Stimulated activated CD4-positive, alpha-beta T cell treated with anti-CD3 and anti-CD28 coated beads, Interleukin-1b, Interleukin-23, amount 100 ng/mL, for 24 hours (primary cell): ENCODE measurements around the gene GPR108.
"Not testable (repeated sequence)": the region's sequence is repeated elsewhere in the genome, so short reads cannot be mapped to it uniquely, and the experiment has no call there.

Source experiments
- DNase-seq, 4 experiments: peaks; one replicate each; pipeline ENCODE4 v3.0.0-alpha.2; 2020; ENCODE audit warnings: low read depth in 4 of 4, low spot score in 1 of 4

Gene GPR108

DNA sequence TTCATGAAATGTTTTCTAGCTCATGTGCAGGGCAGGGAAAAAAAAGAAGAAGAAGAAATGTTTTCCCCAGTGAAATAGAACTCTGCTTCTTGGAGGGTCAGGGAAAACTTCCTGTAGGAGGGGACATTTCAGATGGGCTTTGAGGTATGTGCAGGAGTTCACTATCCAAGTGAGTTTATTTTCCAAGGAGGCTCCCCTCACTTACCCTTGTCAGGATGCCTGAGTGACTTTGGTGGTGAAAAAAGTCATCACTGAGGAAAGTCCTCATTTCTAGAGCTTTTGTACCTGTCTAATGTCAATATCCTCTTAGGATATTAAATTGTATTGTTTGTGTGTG is 16.3 kb downstream of the GPR108 start:
- DNase-seq = no peak

DNA sequence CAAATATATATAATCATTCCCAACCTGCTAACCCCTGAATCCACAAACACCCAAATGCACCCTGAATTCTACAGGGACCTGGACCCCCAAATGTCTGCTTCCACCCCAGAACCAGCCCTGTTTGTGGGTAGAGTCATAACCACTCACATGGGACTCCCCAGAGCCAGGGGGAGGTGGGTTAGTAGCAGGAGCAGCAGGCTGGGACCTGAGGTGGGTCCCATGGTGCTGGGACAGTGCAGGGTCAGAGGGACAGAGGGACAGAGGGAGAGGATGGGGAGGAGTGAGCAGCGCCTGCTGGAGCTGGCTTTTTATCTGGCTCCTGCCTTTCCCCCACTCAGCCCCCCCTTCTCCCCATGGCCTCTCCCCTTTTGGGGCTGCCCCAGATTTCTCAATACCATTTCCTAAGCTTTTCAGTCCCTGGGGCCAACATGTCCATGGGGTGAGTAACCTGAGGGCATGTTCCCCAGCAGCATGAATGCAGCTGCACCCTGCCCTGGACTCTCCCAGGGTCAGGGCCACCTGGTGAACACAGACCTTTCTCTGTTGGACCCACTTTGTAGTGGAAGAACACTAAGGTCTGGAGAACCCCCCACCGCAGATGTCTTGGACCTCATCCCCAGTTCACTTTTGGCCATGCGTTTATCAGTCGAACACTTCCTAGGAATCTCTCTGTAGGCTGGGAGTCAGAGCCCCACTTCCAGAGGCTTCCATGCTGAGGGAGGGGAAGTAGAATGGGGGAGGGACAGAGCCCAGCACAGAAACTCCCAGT is 16.8 kb downstream of the GPR108 start, which contains the start of gene C3:
C3 (minus strand) TSS at position 282 of the 769 bp plus-strand sequence; CDS start at position 221, 61 bp downstream.
- DNase-seq = no peak

DNA sequence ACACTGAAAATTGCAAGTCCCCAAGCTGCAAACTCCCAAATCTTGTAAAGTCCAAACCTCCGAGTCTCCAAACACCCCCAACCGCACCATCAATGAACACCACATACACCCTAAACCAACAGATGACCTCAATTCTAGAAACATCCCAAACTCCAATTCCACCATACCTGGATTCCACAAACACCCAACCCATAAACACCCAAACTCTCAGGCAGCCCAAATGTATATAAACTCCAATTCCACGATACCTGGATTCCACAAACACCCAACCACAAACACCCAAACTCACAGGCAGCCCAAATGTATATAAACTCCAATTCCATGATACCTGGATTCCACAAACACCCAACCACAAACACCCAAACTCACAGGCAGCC is 17.4 kb downstream of the GPR108 start:
- no peak for DNase-seq

DNA sequence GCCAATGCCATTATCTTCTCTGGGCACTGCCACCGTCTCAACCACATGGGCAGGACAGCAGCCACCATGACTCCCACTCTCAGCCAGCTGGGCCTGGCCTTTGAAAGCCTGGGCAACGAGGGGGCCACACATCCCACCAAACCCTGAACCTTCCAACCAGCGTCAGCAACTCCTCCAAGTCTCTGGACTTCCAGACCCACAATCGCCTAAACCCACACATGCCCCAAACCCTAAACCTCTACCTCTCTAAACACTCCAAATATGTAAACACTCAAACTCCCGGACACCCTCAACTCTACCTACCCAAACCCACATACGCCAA is 17.9 kb downstream of the GPR108 start:
- DNase-seq = no peak

DNA sequence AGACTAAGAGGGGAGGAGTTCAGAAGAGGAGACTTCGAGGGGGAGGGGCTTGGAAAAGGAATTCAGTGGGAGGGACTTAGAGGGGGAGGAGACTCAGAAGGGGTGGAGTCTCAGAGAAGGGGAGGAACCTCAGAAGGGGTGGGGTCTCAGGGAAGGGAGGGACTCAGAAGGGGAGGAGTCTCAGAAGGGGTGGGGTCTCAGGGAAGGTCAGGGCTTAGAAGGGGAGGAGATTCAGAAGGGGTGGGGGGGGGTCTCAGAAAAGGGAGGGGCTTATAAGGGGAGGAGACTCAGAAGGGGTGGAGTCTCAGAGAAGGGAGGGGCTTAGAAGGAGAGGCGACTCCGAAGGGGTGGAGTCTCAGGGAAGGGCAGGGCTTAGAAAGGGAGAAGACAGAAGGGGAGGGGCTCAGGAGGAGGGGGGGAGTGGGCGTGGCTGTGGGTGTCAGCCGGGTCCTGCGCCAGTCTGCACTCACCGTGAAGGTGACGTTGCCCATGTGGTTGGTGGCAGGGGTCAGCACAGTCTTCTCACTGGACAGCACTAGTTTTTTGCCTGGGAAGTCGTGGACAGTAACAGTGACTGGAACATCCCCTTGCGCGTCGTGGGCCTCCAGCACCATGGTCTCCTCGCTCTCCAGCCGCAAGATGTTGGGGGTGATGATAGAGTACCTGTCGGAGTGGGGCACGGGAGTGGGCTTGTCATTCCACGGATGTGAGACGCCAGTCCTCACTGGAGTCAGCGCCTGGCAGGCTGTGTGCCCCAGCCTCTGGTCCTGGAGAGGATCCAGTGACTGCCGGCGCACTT is 18.4 kb downstream of the GPR108 start:
- DNase-seq = no peak

DNA sequence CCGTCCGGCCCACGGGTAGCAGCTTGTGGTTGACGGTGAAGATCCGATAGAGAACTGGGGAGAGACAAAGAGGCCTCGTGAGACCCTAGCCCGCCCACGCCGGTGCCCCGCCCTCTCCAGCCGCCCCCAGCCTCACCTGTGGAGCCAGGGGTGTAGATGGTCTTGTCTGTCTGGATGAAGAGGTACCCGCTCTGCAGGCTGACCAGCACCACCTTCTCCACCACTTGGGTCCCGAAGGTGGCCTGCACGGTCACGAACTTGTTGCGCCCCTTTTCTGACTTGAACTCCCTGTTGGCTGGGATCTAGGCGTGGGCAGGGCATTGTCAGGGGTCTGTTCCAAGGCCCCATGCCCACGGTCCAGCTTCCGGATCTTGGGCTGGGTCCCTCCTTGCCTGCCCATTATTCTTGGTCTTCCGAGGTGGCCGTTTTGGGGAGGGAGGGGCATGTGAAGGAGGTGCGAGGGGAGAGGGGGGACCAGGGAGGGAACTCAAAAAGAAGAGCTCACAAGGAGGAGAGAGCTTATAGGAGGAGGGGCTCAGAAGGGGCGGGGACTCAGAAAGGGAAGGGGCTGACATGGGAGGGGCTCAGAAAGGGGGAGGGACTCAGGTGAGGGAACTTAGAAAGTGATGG is 19.2 kb downstream of the GPR108 start:
- no peak for DNase-seq

DNA sequence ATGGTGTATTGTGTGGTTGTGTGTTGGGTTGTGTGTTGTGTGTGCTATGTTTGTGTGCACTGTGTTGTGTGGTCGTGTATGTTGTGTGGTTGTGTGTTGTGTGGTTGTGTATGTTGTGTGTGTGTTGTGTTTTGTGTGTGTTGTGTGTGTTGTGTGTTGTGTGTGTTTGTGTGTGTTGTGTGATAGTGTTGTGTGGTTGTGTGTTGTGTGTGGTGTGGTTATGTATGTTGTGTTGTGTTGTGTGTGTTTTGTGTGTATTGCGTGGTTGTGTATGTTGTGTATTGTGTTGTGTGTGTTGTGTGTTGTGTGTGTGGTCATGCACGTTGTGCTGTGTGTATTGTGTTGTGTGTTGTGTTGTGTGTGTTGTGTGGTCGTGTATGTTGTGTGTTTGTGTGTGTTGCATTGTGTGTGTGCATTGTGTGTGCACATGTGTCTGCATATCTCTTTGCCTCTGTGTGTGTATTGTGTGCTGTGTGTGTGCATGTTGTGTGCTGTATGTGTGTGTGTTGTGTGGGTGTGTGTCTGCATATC is 19.9 kb downstream of the GPR108 start:
- DNase-seq = no peak

DNA sequence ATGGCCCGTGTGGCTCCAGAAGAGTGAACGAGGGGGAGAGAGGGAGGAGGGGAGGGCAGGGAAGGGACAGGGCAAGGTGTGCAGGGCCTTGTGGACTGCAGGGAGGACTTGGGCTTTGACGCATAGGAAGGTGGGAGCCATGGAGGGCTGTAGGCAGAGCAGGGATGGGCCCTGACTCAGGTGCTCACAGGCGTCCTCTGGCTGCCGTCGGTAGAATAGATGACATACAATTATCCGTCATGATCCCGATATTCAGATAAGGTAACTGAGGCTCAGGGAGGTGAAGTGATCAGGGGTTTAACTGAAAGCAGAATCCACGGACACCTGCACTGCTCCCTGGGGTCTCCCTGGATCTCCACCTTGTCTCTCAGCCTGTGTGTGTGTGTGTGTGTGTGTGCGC is 20.3 kb downstream of the GPR108 start:
- no peak for DNase-seq

DNA sequence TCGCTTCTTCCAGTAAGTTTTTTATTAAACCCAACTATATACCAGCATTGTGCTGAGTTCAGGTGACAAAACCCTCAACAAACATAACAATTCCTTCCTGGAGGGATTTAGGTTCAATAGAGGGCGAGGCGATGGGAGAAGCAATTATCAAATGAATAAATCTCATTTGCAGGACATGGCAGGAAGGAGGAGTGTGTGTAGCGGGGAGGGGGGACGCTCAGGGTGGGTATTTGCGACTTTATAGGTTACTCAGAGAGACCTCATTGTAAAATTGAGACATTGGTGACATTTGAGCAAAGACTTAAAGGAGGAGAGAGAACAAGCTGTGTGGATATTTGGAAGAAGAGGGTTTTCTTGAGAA is 20.8 kb downstream of the GPR108 start:
- no peak for DNase-seq

DNA sequence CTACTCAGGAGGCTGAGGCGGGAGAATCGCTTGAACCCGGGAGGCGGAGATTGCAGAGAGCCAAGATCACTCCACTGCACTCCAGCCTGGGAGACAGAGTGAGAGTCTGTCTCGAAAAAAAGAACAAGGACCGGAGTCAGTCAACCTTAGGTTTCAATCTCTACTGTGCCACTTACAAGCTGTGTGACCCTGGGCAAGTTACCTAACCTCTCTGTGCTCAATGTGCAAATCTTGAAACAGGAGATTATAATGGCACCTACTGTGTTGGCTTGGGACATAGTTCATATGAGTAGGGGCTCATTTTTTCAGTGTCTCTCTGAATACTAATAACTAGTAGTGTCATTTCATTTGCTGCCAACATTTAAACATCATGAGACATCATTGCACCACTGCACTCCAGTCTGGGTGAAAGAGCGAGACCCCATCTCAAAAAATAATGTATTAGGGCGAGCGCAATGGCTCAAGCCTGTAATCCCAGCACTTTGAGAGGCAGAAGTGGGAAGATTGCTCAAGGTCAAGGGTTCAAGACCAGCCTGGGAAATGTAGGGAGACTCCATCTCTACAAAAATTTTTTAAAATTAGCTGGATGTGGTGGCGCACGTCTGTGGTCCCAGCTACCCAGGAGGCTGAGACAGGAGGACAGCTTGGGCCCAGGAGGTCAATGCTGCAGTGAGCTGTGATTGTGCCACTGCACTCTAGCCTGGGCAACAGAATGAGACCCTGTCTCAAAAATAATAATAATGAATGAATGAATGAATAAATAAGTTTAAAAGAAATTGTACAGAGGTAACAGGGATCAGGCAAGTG is 22.4 kb downstream of the GPR108 start:
- DNase-seq = no peak

DNA sequence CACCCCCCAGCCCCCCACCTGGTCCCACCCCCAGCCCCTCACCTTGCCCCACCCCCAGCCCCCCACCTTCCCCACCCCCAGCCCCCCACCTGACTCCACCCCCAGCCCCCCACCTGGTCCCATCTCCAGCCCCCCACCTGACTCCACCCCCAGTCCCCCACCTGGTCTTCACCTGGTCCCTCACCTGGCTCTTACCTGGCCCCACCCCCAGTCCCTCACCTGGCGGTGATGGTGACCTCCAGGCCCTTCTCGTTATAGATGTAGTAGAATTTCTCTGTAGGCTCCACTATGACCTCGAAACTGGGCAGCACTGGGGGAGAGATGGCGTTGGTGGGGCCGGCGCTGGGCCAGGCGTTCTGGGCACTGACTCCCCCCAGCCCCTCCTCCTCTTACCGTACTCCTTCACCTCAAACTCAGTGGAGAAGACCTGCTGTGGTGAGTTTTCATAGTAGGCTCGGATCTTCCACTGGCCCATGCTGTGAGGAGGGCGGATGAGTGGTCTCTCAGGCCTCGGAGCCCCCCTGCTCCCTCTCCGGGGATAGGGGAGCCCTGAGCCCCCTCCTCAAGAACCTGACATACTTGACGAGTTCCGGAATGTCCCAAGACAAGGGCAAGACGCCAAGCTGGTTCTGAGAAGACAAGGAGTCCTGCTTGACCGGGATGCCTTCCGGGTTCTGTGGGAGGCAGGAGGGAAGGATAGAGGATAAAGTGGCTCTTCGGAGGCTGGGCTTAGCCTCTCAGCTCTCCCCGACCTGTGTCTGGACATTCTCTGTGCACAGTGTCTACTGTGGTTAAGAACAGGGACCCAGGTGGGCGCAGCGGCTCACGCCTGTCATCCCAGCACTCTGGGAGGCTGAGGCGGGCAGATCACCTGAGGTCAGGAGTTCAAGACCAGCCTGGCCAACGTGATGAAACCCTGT is 23.3 kb downstream of the GPR108 start:
- no peak for DNase-seq

DNA sequence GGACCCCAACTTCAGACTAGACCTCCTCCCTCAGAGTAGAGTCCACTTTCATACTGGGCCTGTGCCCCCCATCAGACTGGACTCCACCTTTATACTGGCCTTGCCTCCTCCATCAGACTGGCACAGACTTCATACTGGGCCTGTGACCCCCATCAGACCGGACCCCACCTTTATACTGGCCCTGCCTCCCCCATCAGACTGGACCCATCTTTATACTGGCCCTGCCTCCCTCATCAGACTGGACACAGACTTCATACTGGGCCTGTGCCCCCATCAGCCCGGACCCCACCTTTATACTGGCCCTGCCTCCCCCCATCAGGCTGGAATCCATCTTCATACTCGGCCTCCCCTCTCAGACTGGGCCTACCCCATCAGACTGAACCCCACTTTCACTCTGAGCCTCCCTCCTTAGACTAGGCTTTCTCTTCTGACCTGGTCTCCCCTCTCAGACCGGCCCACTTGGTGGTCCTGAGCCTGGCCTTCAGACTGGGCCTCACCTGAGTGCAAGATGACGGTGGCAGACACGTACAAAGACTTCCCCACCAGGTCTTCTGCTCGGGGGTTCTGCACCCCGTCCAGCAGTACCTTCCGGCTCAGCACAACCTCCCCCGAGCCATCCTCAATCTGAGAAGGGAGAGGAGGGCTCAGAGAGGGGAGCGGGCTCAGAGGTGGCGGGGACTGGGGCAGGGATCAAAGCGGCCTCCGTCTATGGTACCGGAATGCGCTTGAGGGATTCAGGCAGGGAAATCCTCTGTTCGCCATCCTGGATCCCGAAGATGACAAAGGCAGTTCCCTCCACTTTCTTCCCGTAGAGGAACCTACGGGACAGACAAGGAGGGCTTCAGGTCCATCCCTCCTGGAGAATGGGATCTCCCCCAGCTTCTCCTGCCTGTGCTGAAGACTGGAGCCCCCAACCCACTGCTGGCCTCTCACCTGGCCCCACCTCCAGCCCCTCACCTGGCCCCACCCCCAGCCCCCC is 24.4 kb downstream of the GPR108 start:
- no peak for DNase-seq

DNA sequence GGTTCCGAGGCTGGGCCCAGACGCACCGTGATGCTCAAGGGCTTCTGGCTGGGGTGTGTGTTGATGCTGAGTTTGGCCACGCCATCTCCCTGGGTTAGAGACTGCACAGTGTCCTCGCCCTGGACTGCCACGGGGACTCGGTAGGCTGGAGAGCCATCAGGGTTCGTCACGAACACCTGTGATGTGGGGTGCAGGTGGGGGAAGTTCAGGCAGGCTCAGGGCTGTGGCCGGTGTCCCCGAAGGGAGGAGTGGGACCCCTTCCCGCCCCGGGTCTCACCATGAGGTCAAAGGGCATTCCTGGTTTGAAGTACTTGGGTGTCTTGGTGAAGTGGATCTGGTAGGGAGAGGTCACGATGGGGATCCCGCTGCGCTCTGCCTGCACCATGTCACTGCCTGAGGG is 25.1 kb downstream of the GPR108 start:
- no peak for DNase-seq

DNA sequence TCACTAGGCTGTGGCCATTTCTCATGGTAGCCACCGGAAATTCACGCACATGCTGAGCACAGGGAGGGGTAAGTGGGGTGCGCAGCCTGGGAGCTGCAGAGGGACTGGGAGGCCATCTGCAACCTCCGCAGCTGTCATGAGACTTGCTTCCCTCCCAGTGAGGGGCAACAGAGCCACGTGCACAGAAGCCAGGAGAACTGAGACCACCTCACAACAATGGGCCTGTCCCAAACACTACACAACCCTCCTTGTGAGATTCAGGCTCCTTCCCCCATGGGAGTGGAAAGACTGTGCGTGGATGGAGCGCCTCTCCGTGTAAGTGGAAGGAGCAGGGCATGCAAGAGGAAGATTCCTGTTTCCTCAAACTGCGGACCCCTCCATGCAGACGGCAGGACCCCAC is 25.8 kb downstream of the GPR108 start:
- no peak for DNase-seq

DNA sequence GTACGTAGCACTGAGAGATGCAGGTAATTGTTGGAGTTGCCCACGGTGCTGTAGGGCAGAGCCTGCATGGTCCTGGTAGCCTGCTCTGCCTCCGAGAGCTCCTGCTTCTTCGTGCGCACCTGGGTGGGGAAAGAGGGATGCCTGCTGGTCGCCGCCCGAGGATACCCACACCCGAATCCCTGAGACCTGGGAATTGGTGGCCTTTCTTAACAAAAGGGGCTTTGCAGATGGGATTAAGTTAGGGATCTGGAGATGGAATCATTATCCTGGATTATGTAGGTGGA is 26.4 kb downstream of the GPR108 start:
- no peak for DNase-seq

DNA sequence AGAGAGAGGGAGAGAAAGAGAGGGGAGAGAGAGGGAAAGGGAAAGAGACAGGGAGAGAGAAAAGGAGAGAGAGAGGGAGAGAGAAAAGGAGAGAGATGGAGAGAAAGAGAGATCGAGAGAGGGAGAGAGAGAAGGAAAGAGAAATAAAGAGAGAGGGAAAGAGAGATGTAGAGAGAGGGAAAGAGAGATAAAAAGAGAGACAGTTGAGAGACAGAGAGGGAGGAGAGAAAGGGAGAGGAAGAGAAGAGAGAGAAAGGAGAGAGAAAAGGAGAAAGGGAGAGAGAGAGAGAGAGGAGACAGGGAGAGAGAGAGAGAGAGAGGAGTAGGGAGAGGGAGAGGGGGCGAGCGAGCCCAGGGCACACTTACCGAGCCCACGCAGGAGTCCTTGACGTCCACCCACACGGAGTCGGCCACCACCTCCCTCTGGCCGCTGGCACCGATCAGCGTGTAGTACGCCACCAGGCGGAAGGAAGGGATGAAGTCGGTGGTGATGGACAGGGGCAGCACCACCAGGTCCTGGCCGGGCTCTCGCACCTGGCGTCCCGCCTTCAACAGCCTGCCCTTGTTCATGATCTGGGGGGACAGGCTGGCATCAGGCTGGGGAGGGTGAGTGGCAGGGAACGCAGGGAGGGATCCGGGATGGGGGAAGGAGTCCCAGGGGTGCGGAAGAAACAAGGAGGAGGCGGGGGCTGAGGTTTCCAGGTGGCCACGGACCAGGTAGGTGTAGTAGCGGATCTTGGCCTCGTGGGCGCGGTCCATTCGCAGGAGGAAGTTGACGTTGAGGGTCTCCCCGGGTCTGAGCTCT is 26.9 kb downstream of the GPR108 start:
- no peak for DNase-seq

DNA sequence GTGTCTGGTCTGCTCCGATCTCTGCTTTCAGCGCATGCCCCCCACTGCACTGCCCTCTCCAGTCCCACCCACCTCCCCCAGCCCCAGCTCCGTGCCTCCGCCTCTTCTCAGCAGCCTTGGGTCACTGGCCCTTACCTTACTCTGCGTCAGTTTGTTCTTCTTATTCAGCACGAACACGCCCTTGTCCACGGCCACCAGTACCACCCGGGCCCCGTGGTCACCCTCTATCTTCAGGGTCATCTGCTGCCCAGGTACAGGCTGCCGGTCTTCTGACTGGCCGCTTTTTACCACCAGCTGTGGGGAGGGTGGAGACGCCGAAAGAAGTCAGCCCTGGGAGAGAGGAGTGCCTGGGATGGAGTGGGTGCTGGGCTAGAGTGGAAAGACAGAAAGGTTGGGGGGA is 27.8 kb downstream of the GPR108 start:
- no peak for DNase-seq

DNA sequence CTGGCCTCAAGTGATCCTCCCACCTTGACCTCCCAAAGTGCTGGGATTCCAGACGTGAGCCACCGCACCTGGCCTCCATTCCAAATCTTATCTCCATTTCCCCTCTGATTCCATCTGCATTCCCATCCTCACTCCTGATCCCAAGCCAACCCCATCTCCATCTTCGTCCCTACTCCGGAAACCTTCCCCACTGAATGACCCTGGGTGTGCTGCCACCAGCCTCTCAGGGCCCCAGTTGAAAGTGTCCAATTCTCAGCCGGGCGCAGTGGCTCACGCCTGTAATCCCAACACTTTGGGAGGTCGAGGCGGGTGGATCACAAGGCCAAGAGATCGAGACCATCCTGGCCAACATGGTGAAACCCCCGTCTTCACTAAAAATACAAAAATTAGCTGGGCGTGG is 28.5 kb downstream of the GPR108 start:
- not testable (repeated sequence) for DNase-seq

DNA sequence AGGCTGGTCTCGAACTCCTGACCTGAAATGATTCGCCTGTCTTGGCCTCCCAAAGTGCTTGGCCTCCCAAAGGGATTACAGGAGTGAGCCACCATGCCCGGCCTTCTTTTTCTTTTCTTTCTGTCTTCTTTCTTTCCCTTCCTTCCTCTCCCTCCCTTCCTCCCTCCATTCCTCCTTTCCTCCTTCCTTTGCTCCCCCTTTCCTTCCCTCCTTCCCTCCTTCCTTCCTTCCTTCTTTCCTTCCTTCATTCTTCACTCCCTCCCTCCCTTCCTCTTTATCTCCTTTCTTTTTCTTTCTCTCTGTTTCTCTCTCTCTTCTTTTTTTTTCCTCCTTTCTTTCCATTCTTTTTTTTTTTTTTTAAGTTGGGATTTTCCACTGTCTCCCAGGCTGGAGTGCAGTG is 29.0 kb downstream of the GPR108 start:
- DNase-seq = no peak
